ENCODE data around the gene SUSD4. TPM values are rescaled to one million over a fixed set of nuclear protein-coding genes. Genes with fewer than 3 reads are reported as not detected.

SUSD4 gene
- total RNA-seq, 1 donor from 2014 or later, result 3.5 TPM

- H3K9ac ChIP-seq, result no peak overlapping the region
- H3K79me2 ChIP-seq (ENCODE audit: low read depth), result no peaks in the 10 kb centered on the region
- TF ChIP-seq EZH2 (IDR thresholded peaks at IDR 0.05), result no peak
- TF ChIP-seq EZH2phosphoT487 (IDR thresholded peaks at IDR 0.05), result no peak
- no peak for TF ChIP-seq CTCF (IDR thresholded peaks at IDR 0.05)
- H3K4me3 ChIP-seq, result no peak overlapping the region
- peaks cover 8% of the 10 kb centered on the region for H3K27me3 Mint-ChIP-seq (ENCODE audit: insufficient read depth, low read depth)
- H3K4me3 Mint-ChIP-seq, result no peak overlapping the region
- no peaks in the 10 kb centered on the region for H3K36me3 ChIP-seq
- peak overlapping the region; percentile 80 for H3K27ac Mint-ChIP-seq
- H2AFZ ChIP-seq (replicated peaks), result no peak overlapping the region
- peaks cover 25% of the 10 kb centered on the region for H3K4me1 Mint-ChIP-seq
- no peaks in the 10 kb centered on the region for H4K20me1 ChIP-seq (ENCODE audit: low read depth)
- DNase-seq (ENCODE audit: low spot score), result no peak
- no peaks in the 10 kb centered on the region for H3K36me3 Mint-ChIP-seq
- H3F3A ChIP-seq (ENCODE audit: low read depth), result no peaks in the 10 kb centered on the region
- H3K27ac ChIP-seq, result no peak overlapping the region
- no peaks in the 10 kb centered on the region for H3K9me3 Mint-ChIP-seq
- H3K4me1 ChIP-seq, result peaks cover 4% of the 10 kb centered on the region
- H3K27me3 ChIP-seq, result no peaks in the 10 kb centered on the region
- no peak overlapping the region for H3K4me2 ChIP-seq
- no peaks in the 10 kb centered on the region for H3K9me3 ChIP-seq (ENCODE audit: low read depth)
These were observed 152.5 kb downstream of the SUSD4 start for GRCh38 chr1:223211323-223211985.

- H3K4me3 Mint-ChIP-seq, result no peak overlapping the region
- Histone ChIP-seq H2AFZ (replicated peaks) (no peak overlapping the region), H3K9me3 (ENCODE audit: low read depth) (no peaks in the 10 kb centered on the region), H3K4me2 (no peak overlapping the region), H3K4me1 (no peaks in the 10 kb centered on the region), H3K4me3 (no peak overlapping the region), H3K9ac (no peak overlapping the region), H3K36me3 (no peaks in the 10 kb centered on the region), H3K27ac (no peak overlapping the region), H3K27me3 (no peaks in the 10 kb centered on the region), H3K79me2 (ENCODE audit: low read depth) (no peaks in the 10 kb centered on the region), H3F3A (ENCODE audit: low read depth) (no peaks in the 10 kb centered on the region), H4K20me1 (ENCODE audit: low read depth) (no peaks in the 10 kb centered on the region)
- no peak overlapping the region for H3K27ac Mint-ChIP-seq
- peaks cover 13% of the 10 kb centered on the region for H3K27me3 Mint-ChIP-seq (ENCODE audit: insufficient read depth, low read depth)
- H3K36me3 Mint-ChIP-seq, result no peaks in the 10 kb centered on the region
- no peak for DNase-seq (ENCODE audit: low spot score)
- no peaks in the 10 kb centered on the region for H3K9me3 Mint-ChIP-seq
- peaks cover 18% of the 10 kb centered on the region for H3K4me1 Mint-ChIP-seq
- TF ChIP-seq EZH2phosphoT487 (IDR thresholded peaks at IDR 0.05) (no peak), CTCF (IDR thresholded peaks at IDR 0.05) (no peak), EZH2 (IDR thresholded peaks at IDR 0.05) (no peak)
These were observed 153.2 kb downstream of the SUSD4 start for GRCh38 chr1:223210788-223211120.

GRCh38 chr1:223209992-223210787 is 153.8 kb downstream of the SUSD4 start:
- Histone ChIP-seq H3K79me2 (ENCODE audit: low read depth) (no peaks in the 10 kb centered on the region), H3K4me3 (no peak overlapping the region), H3K27ac (no peak overlapping the region), H3F3A (ENCODE audit: low read depth) (no peaks in the 10 kb centered on the region), H3K9ac (no peak overlapping the region), H3K36me3 (no peaks in the 10 kb centered on the region), H4K20me1 (ENCODE audit: low read depth) (no peaks in the 10 kb centered on the region), H3K9me3 (ENCODE audit: low read depth) (no peaks in the 10 kb centered on the region), H3K4me2 (no peak overlapping the region), H3K27me3 (no peaks in the 10 kb centered on the region), H2AFZ (replicated peaks) (no peak overlapping the region), H3K4me1 (no peaks in the 10 kb centered on the region)
- peaks cover 14% of the 10 kb centered on the region for H3K4me1 Mint-ChIP-seq
- no peak overlapping the region for H3K4me3 Mint-ChIP-seq
- H3K9me3 Mint-ChIP-seq, result no peaks in the 10 kb centered on the region
- TF ChIP-seq CTCF (IDR thresholded peaks at IDR 0.05) (no peak), EZH2 (IDR thresholded peaks at IDR 0.05) (no peak), EZH2phosphoT487 (IDR thresholded peaks at IDR 0.05) (no peak)
- no peak for DNase-seq (ENCODE audit: low spot score)
- no peak overlapping the region for H3K27ac Mint-ChIP-seq
- H3K27me3 Mint-ChIP-seq (ENCODE audit: insufficient read depth, low read depth), result peaks cover 13% of the 10 kb centered on the region
- no peaks in the 10 kb centered on the region for H3K36me3 Mint-ChIP-seq
